Stimulated activated CD8-positive, alpha-beta memory T cell treated with anti-CD3 and anti-CD28 coated beads, Interleukin-15, amount 100 ng/mL, for 48 hours (primary cell): Measurements from ENCODE around the gene PITPNC1.

Source experiments
- DNase-seq, 2 donors: peaks; one replicate each; pipeline ENCODE4 v3.0.0-alpha.2; 2020; ENCODE audit warnings: low read depth in 2 of 2

PITPNC1 gene

GRCh38 chr17:67433248-67433924, 56.3 kb downstream of the PITPNC1 start:
- DNase-seq = no peak

- DNase-seq = peak in 1 of 2 donors; percentile 32
Observed at GRCh38 chr17:67434061-67434525, 57.0 kb downstream of the PITPNC1 start.

DNA sequence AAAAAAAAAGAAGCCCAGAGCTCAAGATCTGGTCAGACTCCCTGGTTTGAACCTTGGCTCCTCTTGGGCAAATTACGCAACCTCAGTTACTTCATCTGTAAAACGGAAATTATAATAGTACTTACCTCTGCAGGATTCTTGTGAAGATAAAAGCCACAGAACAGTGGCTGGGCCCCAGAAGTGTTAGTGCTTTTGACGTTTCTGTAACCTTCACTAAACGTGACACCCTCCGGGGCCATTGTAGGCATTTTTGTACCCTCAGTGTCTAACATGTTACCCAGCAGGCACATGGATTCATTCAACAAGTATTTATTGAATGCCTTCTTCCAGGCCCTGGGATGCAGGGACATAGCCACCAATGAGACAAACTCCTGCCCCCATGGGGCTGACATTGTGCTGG, 58.0 kb downstream of the PITPNC1 start:
- peak; percentile 34 to 39 for DNase-seq

DNA sequence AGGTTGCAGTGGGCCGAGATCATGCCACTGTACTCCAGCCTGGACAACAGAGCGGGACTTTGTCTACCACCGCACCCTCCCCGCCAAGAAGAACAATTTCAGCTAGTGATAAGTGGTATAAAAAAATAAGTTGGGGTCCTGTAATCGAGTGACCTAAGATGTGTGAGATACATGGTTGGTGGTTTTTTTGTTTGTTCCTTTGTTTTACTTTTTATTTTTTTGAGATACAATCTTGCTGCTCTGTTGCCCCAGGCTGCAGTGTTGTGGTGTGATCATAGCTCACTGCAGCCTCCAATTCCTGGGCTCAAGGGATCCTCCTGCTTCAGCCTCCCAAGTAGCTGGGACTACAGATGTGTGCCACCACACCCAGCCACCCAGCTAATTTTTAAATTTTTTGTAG, 58.7 kb downstream of the PITPNC1 start:
- no peak for DNase-seq

GRCh38 chr17:67436233-67436632, 59.2 kb downstream of the PITPNC1 start:
- no peak for DNase-seq

- no peak for DNase-seq
Observed at GRCh38 chr17:67438667-67439066, 61.6 kb downstream of the PITPNC1 start.

GRCh38 chr17:67439269-67439668, 62.2 kb downstream of the PITPNC1 start:
- DNase-seq = no peak

- DNase-seq = no peak
Observed at GRCh38 chr17:67440277-67441051, 63.4 kb downstream of the PITPNC1 start.

GRCh38 chr17:67441052-67441895, 64.2 kb downstream of the PITPNC1 start:
- DNase-seq = peak; percentile 60

GRCh38 chr17:67441896-67442219, 64.8 kb downstream of the PITPNC1 start:
- DNase-seq = no peak

DNA sequence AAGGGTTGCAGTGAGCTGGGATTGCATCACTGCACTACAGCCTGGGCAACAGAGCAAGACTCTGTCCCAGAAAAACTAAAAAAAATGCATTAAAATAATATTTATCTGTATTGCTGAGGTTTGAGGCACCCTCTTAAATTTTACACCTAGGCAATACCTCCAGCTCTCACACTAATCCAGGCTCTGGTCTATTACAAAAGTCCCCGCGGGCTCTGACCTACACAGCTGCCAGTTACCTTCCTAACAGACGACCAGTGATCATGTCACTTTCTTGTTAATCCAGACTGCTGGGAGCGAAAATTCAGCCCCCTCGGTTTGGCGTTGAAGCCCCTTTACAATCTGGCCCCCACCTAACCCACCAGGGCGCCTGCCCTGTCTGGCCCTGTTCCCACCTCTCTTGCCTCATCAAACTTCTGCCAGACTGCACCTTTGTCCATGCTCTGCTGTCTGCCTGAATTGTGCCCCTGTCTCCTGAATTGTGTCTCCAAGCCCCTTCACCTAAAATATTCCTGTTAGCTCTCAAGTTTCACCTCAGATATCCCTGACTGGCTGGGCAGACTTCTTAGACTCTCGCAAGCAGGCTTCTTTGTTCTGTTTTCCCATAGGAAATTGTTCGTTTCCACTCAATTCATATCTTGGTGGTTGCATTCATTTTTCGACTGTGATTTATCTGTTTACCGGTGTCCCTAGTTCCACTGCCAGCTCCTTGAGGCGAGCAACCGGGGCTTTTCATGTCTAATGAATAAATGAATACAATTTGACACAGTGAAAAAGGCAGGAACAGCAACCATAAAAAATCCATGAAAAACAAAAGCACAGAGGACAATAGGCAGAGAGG, 65.9 kb downstream of the PITPNC1 start:
- DNase-seq = no peak

- DNase-seq = no peak
Observed at GRCh38 chr17:67443931-67444595, 67.0 kb downstream of the PITPNC1 start.

- no peak for DNase-seq
Observed at GRCh38 chr17:67448449-67448848, 71.4 kb downstream of the PITPNC1 start.

- no peak for DNase-seq
Observed at GRCh38 chr17:67449065-67449464, 72.0 kb downstream of the PITPNC1 start.

DNA sequence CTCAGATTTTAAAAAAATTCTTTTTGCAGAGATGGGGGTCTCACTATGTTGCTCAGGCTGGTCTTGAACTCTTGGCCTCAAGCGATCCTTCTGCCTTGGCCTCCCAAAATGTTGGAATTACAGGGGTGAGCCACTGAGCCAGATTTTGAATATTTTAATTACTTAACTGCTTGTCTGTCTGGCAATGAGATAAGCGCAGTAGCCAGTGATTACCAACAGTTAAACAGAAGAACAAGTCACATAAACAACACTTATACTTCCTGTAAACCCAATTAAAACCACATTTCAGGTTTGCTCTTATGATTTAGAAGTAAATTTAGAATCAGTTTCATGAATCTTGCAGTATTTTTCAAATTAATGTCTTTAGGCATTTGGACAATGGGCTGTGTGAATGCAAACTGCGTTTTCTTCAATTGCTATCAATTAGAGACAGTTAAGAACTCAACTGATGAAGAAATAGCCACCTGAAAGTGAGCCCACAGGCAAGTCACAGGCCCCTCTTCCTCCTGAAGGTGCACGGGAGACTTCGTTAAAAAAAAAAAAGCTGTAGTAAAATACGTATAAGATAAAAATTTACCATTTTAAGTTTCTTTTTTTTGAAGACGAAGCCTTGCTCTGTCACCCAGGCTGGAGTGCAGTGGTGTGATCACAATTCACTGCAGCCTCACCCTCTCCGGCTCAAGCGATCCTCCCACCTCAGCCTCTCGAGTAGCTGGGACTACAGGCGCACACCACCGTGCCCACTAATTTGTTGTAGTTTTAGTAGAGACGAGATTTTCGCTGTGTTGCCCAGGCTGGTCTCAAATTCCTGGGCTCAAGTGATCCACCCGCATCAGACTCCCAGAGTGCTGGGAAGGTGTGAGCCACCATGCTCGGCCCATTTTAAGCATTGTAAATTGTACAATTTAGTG, 73.0 kb downstream of the PITPNC1 start:
- no peak for DNase-seq

- DNase-seq = no peak
Observed at GRCh38 chr17:67452681-67453554, 75.8 kb downstream of the PITPNC1 start.

DNA sequence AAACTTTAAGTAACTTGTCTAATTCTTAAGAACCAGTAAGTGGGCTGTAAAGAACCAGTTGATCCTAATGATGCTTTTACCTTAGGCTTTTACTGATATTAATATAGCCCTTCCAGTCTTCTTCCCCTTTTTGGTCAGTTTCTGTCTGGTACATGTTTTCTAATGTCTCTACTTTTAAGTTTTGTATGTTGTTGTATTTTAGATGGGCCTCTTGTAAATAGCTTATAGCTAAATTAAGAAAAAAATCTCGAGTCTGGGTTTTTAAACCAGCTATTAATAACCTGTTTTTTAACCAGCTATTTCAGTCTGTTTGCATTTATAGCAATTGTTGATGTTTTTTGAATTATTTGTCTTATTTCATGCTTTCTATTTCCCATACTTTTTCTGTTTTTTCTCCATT, 79.0 kb downstream of the PITPNC1 start:
- DNase-seq = no peak

- no peak for DNase-seq
Observed at GRCh38 chr17:67456889-67457288, 79.8 kb downstream of the PITPNC1 start.

GRCh38 chr17:67458203-67458602, 81.1 kb downstream of the PITPNC1 start:
- no peak for DNase-seq
